DOHH2 (cell line): ENCODE measurements around the gene CEP295NL.

Experiments used
- CTCF ChIP-seq: fragments of 200-600 bp; sonication (generic); IDR thresholded peaks from one replicate; pipeline ENCODE4 v1.5.1; 2014; ENCODE audit warnings: antibody characterized with exemption, mild to moderate bottlenecking, low read depth, low read length; ENCODE audit not compliant: poor library complexity, severe bottlenecking
- EZH2phosphoT487 ChIP-seq: fragments of 200-600 bp; sonication (generic); IDR thresholded peaks from 2 replicates; pipeline ENCODE4 v1.6.1; 2017; ENCODE audit warnings: borderline replicate concordance, mild to moderate bottlenecking, antibody characterized with exemption, low read length, moderate library complexity, mixed read lengths

GRCh38 chr17:78904371-78904770 lies 1.4 kb upstream of the CEP295NL start:
- TF ChIP-seq CTCF (no peak), EZH2phosphoT487 (no peak)
